GM12801 (cell line): Measurements from ENCODE around the gene AMIGO2.

Experiments used
- CTCF ChIP-seq: IDR thresholded peaks from one replicate; pipeline ENCODE4 v1.5.1; 2011; ENCODE audit warnings: control low read depth; ENCODE audit not compliant: insufficient read length; ENCODE audit errors: extremely low read depth

The AMIGO2 gene

GRCh38 chr12:47114481-47114892 is 34.7 kb upstream of the AMIGO2 start:
- TF ChIP-seq CTCF = no peak

- no peak for TF ChIP-seq CTCF
Observed at GRCh38 chr12:47112679-47113078, 32.9 kb upstream of the AMIGO2 start.

GRCh38 chr12:47111854-47112253 is 32.1 kb upstream of the AMIGO2 start:
- TF ChIP-seq CTCF = no peak

- TF ChIP-seq CTCF = no peak
Observed at GRCh38 chr12:47111392-47111778, 31.6 kb upstream of the AMIGO2 start.

- TF ChIP-seq CTCF = no peak
Observed at GRCh38 chr12:47110718-47111391, 31.1 kb upstream of the AMIGO2 start.

- TF ChIP-seq CTCF = no peak
Observed at GRCh38 chr12:47110011-47110541, 30.3 kb upstream of the AMIGO2 start.

- no peak for TF ChIP-seq CTCF
Observed at GRCh38 chr12:47107926-47108325, 28.2 kb upstream of the AMIGO2 start.
